NCI-H1436 treated with DMSO at 0.1 percent for 48 hours (cell line): ENCODE measurements around the gene GCHFR.

ENCODE experiments used
- DNase-seq: peaks from one replicate; lab custom pipeline; 2025; lab: John Stamatoyannopoulos, UW

The GCHFR gene

DNA sequence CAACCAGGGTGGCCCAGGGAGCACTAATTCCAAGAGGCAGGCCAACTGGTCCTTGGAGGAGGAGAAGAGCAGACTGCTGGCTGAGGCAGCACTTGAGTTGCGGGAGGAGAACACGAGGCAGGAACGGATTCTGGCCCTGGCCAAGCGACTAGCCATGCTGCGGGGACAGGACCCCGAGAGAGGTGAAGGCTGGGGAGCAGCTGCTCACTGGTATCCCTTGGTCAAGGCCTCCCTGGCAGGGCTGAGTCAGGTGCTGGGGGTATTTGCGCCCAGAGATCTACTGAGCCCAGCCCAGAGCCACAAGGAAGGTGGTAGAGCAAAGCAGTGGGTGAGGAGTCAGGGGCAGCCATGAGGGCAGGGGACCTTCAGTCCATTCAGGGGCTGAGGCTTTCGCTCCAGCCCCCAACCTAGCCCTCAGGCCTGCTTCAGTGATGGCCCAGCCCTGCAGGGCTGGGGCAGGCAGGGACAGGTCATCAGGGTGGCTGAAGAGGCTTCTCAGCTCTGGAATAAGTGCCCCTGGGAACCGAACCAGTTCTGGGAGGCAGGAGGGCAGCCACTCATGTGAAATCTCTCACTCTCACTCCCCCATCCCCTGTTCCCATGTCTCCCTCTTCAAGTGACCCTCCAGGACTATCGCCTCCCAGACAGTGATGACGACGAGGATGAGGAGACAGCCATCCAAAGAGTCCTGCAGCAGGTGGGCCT is 49.0 kb downstream of the GCHFR start:
- no peak for DNase-seq

DNA sequence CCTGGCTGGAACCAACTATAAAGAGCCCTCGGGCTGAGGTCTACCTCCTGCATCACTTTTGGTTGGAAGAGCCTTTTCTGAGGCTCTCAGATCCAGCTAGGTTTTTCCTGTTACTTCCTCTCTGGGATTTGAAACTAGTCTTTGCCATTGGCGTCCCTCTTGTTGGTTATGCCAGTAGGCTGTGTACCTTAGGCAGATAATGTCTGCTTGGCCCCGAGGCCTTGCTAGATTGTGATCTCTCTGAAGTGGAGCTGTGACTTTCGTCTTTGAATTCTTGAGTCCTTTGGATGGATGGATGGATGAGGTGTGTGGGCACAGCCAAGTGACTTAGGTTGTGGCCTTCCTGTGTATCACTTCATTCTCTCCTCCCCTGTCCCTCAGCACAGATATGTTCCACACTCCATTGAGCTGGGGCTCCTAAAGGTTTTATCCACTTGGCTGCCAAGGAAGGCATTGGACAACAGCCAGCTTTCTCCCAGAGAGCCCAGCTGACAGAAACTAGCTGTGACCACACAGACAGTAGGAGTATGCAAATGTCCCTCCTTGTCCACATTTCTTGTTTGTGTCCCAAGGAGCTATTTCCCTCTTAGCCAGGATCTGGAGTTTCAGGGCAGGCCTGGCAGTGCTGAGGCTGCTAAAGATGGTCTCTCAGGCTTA is 51.3 kb downstream of the GCHFR start:
- DNase-seq, result no peak
